GM21529 (cell line): ENCODE results near the gene KMT5B.

ENCODE experiments used
- ATAC-seq: cut with Tn5 transposase; IDR thresholded peaks from one replicate; pipeline ENCODE4 v1.9.1; 2021; ENCODE audit not compliant: unreplicated experiment

The KMT5B gene

GRCh38 chr11:68120273-68121066 is 92.6 kb downstream of the KMT5B start:
- peak; percentile 9 for ATAC-seq

- peak; percentile 33 for ATAC-seq
Measured at GRCh38 chr11:68118706-68119448, 94.2 kb downstream of the KMT5B start.

- no peak for ATAC-seq
Measured at GRCh38 chr11:68117853-68118470, 95.1 kb downstream of the KMT5B start.

- no peak for ATAC-seq
Measured at GRCh38 chr11:68116974-68117373, 96.1 kb downstream of the KMT5B start.

- ATAC-seq, result no peak
Measured at GRCh38 chr11:68116126-68116525, 97.0 kb downstream of the KMT5B start.

GRCh38 chr11:68115285-68115684 is 97.8 kb downstream of the KMT5B start:
- no peak for ATAC-seq

- no peak for ATAC-seq
Measured at GRCh38 chr11:68113986-68114385, 99.1 kb downstream of the KMT5B start.

- no peak for ATAC-seq
Measured at GRCh38 chr11:68107689-68108088, 105.4 kb downstream of the KMT5B start.

- no peak for ATAC-seq
Measured at GRCh38 chr11:68106165-68106940, 106.7 kb downstream of the KMT5B start.
